Stimulated activated effector memory CD8-positive, alpha-beta T cell treated with anti-CD3 and anti-CD28 coated beads, Interleukin-12 subunit alpha, Interleukin-12 subunit beta, amount 100 ng/mL, for 72 hours (primary cell): ENCODE results near the gene ACTBL2.

ENCODE experiments used
- ATAC-seq: fragments of 150-1000 bp; cut with Tn5 transposase; 2 replicates; pipeline ENCODE4 v1.10.0; 2021
- DNase-seq, 2 donors: peaks; one replicate each; pipeline ENCODE4 v3.0.0; 2021 to 2022; ENCODE audit warnings: low spot score in 2 of 2
- H3K27ac Mint-ChIP-seq: one replicate; pipeline ENCODE4 v1.8.0; 2022; ENCODE audit warnings: mild to moderate bottlenecking, mixed read lengths
- H3K36me3 Mint-ChIP-seq: one replicate; pipeline ENCODE4 v1.8.0; 2022; ENCODE audit warnings: mild to moderate bottlenecking, mixed read lengths
- H3K4me1 Mint-ChIP-seq: one replicate; pipeline ENCODE4 v1.8.0; 2022; ENCODE audit warnings: mixed read lengths
- H3K4me3 Mint-ChIP-seq: one replicate; pipeline ENCODE4 v1.8.0; 2022; ENCODE audit warnings: mild to moderate bottlenecking, mixed read lengths
- H3K9me3 Mint-ChIP-seq: one replicate; pipeline ENCODE4 v1.8.0; 2022; ENCODE audit warnings: mixed read lengths

ACTBL2 gene

GRCh38 chr5:57501414-57502201 lies 19.0 kb upstream of the ACTBL2 start:
- Mint-ChIP-seq H3K4me3 (no peak overlapping the region), H3K4me1 (no peaks in the 10 kb centered on the region), H3K36me3 (no peaks in the 10 kb centered on the region), H3K9me3 (no peaks in the 10 kb centered on the region), H3K27ac (no peak overlapping the region)
- ATAC-seq (no peak), DNase-seq (no peak)

GRCh38 chr5:57499262-57500050 lies 16.8 kb upstream of the ACTBL2 start:
- ATAC-seq (peak; percentile 15), DNase-seq (no peak)
- Mint-ChIP-seq H3K4me3 (no peak overlapping the region), H3K36me3 (no peaks in the 10 kb centered on the region), H3K4me1 (no peaks in the 10 kb centered on the region), H3K27ac (no peak overlapping the region), H3K9me3 (no peaks in the 10 kb centered on the region)

GRCh38 chr5:57497733-57498132 lies 15.1 kb upstream of the ACTBL2 start:
- ATAC-seq (no peak), DNase-seq (no peak)
- Mint-ChIP-seq H3K4me1 (no peaks in the 10 kb centered on the region), H3K9me3 (no peaks in the 10 kb centered on the region), H3K27ac (no peak overlapping the region), H3K36me3 (no peaks in the 10 kb centered on the region), H3K4me3 (no peak overlapping the region)

GRCh38 chr5:57495285-57496086 lies 12.9 kb upstream of the ACTBL2 start:
- H3K4me3 Mint-ChIP-seq, result no peak overlapping the region
- ATAC-seq (peak; percentile 36), DNase-seq (no peak)
- H3K4me1 Mint-ChIP-seq, result no peaks in the 10 kb centered on the region
- no peaks in the 10 kb centered on the region for H3K36me3 Mint-ChIP-seq
- H3K9me3 Mint-ChIP-seq, result no peaks in the 10 kb centered on the region
- H3K27ac Mint-ChIP-seq, result no peak overlapping the region

GRCh38 chr5:57494104-57495098 lies 11.8 kb upstream of the ACTBL2 start:
- DNase-seq (no peak), ATAC-seq (peak; percentile 63)
- Mint-ChIP-seq H3K9me3 (no peaks in the 10 kb centered on the region), H3K36me3 (no peaks in the 10 kb centered on the region), H3K27ac (no peak overlapping the region), H3K4me3 (no peak overlapping the region), H3K4me1 (no peaks in the 10 kb centered on the region)

- no peaks in the 10 kb centered on the region for H3K9me3 Mint-ChIP-seq
- no peaks in the 10 kb centered on the region for H3K4me1 Mint-ChIP-seq
- ATAC-seq, result no peak
- H3K27ac Mint-ChIP-seq, result no peak overlapping the region
- DNase-seq, result no peak
- H3K36me3 Mint-ChIP-seq, result no peaks in the 10 kb centered on the region
- no peak overlapping the region for H3K4me3 Mint-ChIP-seq
Measured at GRCh38 chr5:57493034-57493433, 10.4 kb upstream of the ACTBL2 start.

- no peak overlapping the region for H3K4me3 Mint-ChIP-seq
- H3K27ac Mint-ChIP-seq, result no peak overlapping the region
- no peak for ATAC-seq
- no peaks in the 10 kb centered on the region for H3K36me3 Mint-ChIP-seq
- no peak for DNase-seq
- no peaks in the 10 kb centered on the region for H3K4me1 Mint-ChIP-seq
- no peaks in the 10 kb centered on the region for H3K9me3 Mint-ChIP-seq
Measured at GRCh38 chr5:57492632-57493031, 10.0 kb upstream of the ACTBL2 start.

GRCh38 chr5:57491369-57491965 lies 8.9 kb upstream of the ACTBL2 start:
- no peaks in the 10 kb centered on the region for H3K36me3 Mint-ChIP-seq
- ATAC-seq (no peak), DNase-seq (no peak)
- no peaks in the 10 kb centered on the region for H3K4me1 Mint-ChIP-seq
- H3K4me3 Mint-ChIP-seq, result no peak overlapping the region
- H3K27ac Mint-ChIP-seq, result no peak overlapping the region
- no peaks in the 10 kb centered on the region for H3K9me3 Mint-ChIP-seq

GRCh38 chr5:57488215-57488955 lies 5.8 kb upstream of the ACTBL2 start:
- Mint-ChIP-seq H3K36me3 (no peaks in the 10 kb centered on the region), H3K27ac (no peak overlapping the region), H3K9me3 (no peaks in the 10 kb centered on the region), H3K4me3 (no peak overlapping the region), H3K4me1 (no peaks in the 10 kb centered on the region)
- ATAC-seq, result no peak
- DNase-seq, result no peak

- no peaks in the 10 kb centered on the region for H3K4me1 Mint-ChIP-seq
- no peaks in the 10 kb centered on the region for H3K9me3 Mint-ChIP-seq
- H3K27ac Mint-ChIP-seq, result no peak overlapping the region
- no peaks in the 10 kb centered on the region for H3K36me3 Mint-ChIP-seq
- no peak overlapping the region for H3K4me3 Mint-ChIP-seq
- ATAC-seq (no peak), DNase-seq (no peak)
Measured at GRCh38 chr5:57486027-57486602, 3.5 kb upstream of the ACTBL2 start.

GRCh38 chr5:57478826-57479225 lies 3.8 kb downstream of the ACTBL2 start:
- Mint-ChIP-seq H3K4me1 (no peaks in the 10 kb centered on the region), H3K36me3 (no peaks in the 10 kb centered on the region), H3K4me3 (no peak overlapping the region), H3K27ac (no peak overlapping the region), H3K9me3 (no peaks in the 10 kb centered on the region)
- ATAC-seq (no peak), DNase-seq (no peak)

GRCh38 chr5:57476601-57477056 lies 6.0 kb downstream of the ACTBL2 start:
- no peaks in the 10 kb centered on the region for H3K4me1 Mint-ChIP-seq
- no peak overlapping the region for H3K4me3 Mint-ChIP-seq
- no peaks in the 10 kb centered on the region for H3K9me3 Mint-ChIP-seq
- H3K36me3 Mint-ChIP-seq, result no peaks in the 10 kb centered on the region
- ATAC-seq, result no peak
- no peak overlapping the region for H3K27ac Mint-ChIP-seq
- DNase-seq, result no peak

GRCh38 chr5:57470339-57470738 lies 12.3 kb downstream of the ACTBL2 start:
- ATAC-seq (no peak), DNase-seq (no peak)
- Mint-ChIP-seq H3K4me1 (no peaks in the 10 kb centered on the region), H3K36me3 (no peaks in the 10 kb centered on the region), H3K27ac (no peak overlapping the region), H3K9me3 (peaks cover 2% of the 10 kb centered on the region), H3K4me3 (no peak overlapping the region)
